NCI-H1092 (cell line): ENCODE results near the gene CD3D.

ENCODE experiments used
- DNase-seq: peaks from one replicate; lab custom pipeline; 2025; lab: John Stamatoyannopoulos, UW

CD3D gene

DNA sequence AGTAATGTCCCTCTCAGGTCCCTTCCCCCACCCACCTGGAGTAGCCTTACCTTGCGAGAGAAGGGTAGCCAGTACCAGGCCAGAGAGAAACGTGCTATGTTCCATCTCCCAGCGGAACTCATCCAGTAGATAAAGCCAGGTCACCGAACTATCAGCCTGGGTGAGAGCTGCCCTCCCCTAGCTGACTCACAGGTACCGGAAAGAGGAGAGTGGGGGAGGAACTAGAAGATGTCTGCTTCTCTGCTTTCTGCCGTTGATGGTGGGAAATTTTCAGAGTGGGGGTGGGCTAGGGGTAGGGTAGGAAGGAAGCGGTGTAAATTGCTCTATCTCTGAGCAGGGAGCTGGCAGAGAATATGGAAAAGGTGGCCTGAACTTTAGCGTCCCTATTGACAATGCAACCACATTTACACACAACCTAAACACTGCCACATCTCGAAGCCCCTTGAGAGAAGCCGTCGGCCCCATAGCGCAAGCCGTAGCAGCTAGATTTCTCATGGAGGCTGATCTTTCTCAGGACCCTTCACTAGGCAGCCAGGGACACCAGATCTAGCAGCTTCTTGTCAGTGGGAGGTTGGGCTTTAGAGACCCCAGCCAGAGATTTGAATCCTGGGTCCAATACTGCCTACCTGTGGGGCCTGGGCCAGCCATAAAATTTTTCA, at the start of gene CD3D:
CD3D (minus strand) TSS at position 203 of the 659 bp plus-strand sequence; CDS start at position 105, 98 bp downstream.
- no peak for DNase-seq

DNA sequence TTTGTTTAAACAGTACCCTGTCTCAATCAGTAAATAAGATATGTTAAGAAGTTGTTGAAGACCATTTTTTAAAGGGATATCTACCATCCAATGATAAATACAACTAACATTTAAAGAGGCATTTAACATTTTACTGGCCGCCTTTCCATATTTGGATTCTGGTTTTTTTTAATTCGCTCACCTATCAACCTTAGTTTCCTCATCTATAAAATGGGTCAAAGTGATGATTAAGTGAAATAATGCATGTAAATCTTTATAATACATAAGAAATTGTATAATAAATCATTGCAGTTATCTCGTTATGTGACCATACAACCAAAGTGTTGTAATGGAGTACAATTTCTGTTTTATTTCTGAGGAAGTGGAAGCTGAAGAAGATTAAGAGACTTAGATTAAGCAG, 41.2 kb upstream of the CD3D start:
- DNase-seq = no peak

- no peak for DNase-seq
These were observed 40.4 kb upstream of the CD3D start for GRCh38 chr11:118382954-118383353.

DNA sequence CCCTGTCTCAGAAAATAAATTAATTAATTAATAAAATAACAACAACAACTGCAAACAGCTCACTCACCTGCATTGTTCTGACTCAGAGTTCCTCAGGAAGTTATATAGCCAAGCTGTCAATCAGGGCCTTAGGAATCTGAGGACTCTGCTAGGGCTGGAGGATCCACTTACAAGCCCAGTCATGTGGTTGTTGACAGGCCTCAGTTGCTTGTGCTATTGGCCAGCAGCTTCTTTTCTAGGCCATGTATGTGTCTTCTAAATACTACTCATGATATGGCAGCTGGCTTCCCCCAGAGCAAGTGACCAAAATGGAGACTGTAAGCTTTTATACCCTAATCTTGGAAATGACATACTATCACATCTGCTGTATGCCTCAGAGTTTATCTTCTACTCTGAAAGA, 38.1 kb upstream of the CD3D start:
- DNase-seq = no peak

GRCh38 chr11:118379497-118379896, 37.0 kb upstream of the CD3D start:
- DNase-seq = no peak

DNA sequence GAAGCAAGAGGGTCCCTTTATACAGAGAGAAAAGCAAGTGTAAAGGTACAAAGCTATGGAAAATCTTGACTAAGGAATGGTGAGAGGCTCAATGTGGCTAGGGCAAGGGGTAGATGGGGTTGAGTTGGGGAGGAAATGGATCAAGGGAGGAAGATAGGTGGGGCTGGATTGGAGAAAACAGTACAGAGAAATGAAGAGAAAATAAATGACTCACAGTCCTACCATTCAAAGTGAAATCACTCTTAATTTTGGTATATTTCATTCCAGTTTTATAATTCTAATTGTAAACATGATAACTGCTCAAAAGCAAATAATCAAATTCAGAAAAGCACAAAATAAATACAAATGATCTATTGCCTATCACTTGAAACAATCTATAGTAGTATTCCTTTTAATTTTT, 33.5 kb upstream of the CD3D start:
- no peak for DNase-seq

DNA sequence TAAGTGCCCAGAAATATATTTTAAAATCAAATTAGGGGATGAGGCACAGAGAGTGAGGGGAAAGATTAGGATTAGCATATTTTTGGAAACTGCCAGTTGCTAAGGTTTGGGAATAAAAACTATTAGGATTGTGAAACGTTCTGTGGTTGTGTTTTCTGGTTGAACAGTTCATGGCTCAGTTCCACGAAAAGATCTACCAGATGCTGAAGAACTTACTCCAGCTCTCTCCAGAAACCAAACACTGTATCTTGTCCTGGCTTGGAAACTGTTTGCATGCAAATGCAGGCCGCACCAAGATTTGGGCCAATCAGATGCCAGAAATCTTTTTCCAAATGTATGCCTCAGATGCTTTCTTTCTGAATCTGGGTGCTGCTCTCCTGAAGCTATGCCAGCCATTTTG, 32.2 kb upstream of the CD3D start:
- no peak for DNase-seq

DNA sequence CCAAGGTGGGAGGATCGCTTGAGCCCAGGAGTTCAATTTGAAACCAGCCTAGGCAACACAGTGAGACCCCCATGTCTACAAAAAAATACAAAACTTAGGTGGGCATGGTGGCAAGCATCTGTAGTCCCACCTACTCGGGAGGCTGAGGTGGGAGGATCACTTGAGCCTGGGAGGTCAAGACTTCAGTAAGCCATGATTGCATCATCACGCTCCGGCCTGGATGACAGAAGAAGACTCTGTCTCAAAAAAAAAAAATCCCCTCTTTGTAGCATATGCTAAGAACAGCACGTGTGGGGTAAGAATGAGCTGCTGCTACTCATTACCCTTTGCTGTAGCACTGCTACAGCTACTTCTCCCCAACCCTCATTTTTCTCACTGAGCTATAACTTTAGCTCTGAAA, 31.4 kb upstream of the CD3D start:
- DNase-seq = no peak

- no peak for DNase-seq
These were observed 30.8 kb upstream of the CD3D start for GRCh38 chr11:118373263-118373662.

DNA sequence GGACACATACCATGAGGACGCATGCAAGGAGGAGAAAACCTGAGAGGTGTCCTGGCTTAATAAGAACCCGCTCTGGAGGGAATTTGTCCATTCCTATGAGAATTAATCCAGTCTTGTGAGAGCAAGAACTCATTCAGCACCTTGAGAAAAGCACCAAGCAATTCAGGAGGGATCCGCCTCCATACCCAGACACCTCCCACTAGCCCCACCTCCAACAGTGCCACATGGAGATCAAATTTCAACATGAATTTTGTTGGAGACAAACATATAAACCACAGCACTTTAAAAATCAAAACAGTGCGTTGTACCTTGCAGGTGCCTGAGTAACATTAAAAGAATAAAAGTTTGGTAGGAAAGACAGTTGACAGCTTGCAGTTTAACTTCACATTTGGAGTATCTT, 28.3 kb upstream of the CD3D start:
- DNase-seq = no peak

GRCh38 chr11:118366287-118366686, 23.8 kb upstream of the CD3D start:
- DNase-seq = no peak

DNA sequence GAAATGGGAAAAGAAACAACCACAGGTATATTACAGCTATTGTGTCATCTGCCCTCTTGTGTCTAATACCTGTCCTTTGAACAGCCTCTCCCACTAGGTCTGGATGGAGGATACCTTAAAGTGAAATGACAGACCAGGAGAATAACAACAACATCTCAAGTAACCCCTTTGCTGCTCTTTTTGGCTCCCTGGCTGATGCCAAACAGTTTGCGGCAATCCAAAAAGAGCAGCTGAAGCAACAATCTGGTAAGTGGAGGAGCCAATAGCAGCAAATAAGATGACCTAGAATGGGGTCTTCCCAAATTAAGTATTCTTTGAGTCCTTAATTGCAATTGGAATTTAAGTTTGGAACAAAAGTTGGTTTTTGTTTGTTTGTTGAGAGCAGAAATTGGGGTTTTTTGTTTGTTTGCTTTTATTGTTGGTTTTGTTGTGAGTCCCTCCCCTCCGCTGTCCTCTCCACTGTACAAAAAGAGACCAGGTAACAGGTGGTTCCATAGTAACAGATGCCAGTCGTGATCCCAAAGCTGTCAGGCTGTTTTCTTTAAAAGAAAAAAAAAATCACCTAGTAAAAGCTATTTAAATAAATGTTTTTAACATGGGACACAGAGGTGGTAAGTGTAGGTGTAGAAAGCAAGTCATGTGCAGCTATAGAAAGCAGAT, 22.6 kb upstream of the CD3D start:
- DNase-seq = no peak

DNA sequence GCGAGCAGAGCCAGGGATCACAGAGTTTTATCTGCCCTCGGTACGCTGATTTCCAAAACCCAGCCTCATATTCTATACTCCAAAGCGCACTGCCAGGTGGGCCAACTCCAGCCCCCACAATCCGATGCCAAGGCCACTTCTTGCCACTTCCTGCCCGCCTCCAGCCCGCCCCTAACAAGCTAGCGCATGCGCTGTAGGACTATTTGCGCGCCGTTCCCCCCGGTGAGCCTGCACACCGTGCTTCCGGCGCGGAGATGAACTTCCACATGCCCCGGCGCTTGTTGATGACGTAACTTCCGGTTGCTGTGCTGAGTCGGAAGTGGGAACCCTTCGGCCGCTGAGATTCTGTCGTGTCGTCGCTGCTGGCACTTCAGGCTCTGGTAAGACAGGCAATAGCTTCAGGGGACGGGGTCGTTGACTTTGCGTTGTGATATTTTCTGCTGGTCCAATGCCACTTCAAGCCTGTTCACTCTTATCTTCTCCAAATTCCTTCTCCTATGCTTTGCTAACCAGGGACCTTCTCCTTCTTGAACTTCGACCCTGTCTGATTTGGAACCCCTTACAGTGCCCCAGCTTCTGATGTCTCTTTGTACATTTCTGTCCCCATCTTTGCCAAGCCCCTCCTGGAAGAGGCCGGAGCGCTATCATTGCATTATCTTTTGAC, 16.9 kb upstream of the CD3D start, which contains the start of gene UBE4A:
UBE4A (plus strand) TSS at position 306 of the 664 bp plus-strand sequence. CDS start 5,481 bp downstream, outside the sequence.
- DNase-seq = peak; percentile 98

DNA sequence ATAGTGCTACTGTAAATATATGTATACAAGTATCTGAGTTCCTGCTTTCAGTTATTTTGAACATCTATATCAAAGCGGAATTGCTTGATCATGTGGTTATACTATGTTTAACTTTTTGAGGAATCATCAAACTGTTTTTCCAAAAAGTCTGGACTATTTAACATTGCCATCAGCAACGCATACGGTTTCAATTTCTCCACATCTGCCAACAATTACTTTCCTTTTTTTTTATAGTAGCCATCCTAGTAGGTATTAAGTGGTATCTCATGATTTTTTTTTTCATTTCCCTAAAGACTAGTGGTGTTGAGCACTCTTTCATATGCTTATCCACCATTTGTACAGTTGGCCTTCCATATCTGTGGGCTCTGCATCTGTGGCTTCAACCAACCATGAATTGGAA, 15.6 kb upstream of the CD3D start:
- DNase-seq = no peak

DNA sequence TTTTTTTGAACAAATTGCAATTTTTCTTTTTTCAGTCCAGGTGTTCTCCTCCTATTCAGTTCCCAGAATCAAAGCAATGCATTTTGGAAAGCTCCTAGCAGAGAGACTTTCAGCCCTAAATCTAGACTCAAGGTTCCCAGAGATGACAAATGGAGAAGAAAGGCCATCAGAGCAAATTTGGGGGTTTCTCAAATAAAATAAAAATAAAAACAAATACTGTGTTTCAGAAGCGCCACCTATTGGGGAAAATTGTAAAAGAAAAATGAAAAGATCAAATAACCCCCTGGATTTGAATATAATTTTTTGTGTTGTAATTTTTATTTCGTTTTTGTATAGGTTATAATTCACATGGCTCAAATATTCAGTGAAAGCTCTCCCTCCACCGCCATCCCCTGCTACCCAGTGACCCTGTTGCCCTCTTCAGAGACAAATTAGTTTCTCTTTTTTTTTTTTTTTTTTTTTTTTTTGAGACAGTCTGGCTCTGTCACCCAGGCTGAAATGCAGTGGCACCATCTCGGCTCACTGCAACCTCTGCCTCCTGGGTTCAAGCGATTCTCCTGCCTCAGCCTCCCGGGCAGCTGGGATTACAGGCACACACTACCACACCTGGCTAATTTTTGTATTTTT, 10.7 kb upstream of the CD3D start:
- DNase-seq = no peak

- DNase-seq = no peak
These were observed 7.0 kb upstream of the CD3D start for GRCh38 chr11:118349475-118349874.

DNA sequence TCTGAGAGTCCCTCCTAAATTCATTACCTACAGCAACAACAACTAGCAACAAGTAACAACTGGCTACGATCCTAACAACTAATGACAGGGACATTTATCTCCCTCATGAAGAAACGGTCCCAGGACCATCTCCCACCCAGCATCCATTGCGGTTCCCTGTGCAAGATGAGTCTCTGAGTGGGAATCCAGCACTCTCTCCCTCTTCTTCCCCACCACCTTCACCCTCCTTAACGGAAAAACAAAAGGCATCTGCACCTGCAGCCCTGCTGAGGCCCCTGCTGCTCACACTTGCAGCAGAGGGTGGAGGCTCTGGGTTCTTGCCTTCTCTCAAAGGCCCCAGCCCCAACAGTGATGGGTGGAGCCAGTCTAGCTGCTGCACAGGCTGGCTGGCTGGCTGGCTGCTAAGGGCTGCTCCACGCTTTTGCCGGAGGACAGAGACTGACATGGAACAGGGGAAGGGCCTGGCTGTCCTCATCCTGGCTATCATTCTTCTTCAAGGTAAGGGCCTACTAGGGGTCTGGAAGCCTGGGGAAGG, 1.5 kb upstream of the CD3D start, which contains the start of gene CD3G:
CD3G (plus strand) TSS at position 364 of the 535 bp plus-strand sequence; CDS start at position 444, 80 bp downstream.
- no peak for DNase-seq

GRCh38 chr11:118343248-118343647, 743 bp upstream of the CD3D start:
- no peak for DNase-seq

DNA sequence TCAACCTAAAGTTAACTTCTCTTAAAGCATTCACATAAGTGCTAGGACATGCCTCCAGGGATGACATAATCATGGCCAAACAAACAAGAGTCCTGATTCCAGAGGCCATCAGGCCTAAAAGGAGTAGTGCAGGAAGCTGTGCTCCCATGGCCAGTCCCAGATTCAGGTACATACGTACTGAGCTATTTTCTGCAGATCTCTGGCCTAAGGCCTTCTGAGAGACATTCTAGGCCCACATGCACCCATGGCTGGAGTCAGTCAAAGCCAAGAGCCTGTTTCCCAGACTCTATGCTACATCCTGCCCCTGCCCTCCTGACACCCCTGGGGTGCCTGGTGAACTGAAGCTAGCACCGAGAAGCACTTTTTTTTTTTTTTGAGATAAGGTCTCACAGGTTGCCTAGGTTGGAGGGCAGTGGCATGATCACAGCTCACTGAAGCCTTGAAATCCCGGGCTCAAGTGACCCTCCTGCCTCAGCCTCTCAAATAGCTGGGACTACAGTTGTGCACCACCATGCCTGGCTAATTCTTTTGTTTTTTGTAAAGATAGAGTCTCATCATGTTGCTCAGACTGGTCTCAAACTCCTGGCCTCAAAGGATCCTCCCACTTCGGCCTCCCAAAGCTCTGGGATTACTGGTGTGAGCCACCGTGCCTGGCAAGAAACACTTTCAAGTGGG, 553 bp downstream of the CD3D start:
- no peak for DNase-seq

- DNase-seq = no peak
These were observed 1.2 kb downstream of the CD3D start for GRCh38 chr11:118341261-118341660.

DNA sequence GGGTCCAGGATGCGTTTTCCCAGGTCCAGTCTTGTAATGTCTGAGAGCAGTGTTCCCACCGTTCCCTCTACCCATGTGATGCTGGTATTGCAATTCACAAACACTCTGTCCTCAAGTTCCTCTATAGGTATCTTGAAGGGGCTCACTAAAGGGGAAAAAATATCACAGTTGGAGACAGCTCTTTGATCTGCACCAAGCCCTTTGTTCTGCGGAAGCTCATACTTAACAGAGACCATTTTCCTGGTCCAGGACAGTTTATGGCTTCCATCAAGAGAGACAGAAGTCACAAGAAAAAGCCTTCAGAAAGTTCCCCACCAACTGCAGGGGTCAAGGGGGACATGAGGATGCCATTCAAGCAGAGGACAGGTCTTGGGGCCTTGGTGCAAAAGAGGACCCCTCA, 2.1 kb downstream of the CD3D start:
- no peak for DNase-seq
